Epithelial cell of esophagus (primary cell): ENCODE measurements around the gene ULK4.

Source experiments
- DNase-seq: peaks from one replicate; pipeline ENCODE4 v3.0.0; 2010; ENCODE audit warnings: low read depth
- H3K4me3 ChIP-seq: 2 replicates; pipeline ENCODE4 v1.5.1; 2011; ENCODE audit warnings: mild to moderate bottlenecking, low read length, control low read depth
- TF ChIP-seq, protein P1 (sequence below): IDR thresholded peaks from 2 replicates; pipeline ENCODE4 v1.5.1; 2011; ENCODE audit warnings: low read depth, mild to moderate bottlenecking, low read length, control low read depth, inconsistent platforms; ENCODE audit not compliant: insufficient read depth; ENCODE audit errors: missing control alignments

The ULK4 gene

DNA sequence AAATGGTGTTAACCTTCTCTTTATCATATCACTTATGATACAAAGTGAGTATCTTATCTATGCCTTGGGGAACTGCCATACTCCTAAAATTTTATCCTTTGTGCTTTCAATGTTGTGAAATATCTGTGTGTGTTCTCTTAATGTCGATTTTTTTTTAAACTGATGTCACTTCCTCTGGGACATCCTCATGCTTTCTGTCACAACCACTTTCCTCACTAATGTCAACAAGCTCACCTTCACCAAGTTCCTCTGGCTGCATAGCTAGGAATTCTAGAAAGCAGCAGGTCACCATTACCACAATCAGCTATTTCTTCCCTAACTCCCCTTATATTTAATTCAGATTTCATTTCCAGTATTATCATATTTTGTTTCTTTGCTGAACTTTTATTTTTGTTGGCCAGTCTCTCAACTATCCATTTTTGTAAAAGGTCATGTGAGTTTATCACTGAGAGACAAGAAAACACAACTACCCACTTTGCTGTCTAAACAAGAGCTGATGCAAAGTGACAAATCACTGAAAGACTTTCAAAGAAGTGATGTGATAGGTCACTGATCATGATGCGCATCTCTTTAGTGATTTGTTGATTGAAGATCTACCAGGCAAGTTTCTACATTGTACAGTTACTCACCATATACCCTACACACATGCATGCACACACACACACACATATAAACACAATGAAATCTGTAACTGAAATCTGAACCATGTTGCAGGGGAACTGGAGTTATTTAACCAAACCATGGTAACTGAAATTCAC lies 369.0 kb downstream of the ULK4 start:
- TF ChIP-seq, protein P1, sequence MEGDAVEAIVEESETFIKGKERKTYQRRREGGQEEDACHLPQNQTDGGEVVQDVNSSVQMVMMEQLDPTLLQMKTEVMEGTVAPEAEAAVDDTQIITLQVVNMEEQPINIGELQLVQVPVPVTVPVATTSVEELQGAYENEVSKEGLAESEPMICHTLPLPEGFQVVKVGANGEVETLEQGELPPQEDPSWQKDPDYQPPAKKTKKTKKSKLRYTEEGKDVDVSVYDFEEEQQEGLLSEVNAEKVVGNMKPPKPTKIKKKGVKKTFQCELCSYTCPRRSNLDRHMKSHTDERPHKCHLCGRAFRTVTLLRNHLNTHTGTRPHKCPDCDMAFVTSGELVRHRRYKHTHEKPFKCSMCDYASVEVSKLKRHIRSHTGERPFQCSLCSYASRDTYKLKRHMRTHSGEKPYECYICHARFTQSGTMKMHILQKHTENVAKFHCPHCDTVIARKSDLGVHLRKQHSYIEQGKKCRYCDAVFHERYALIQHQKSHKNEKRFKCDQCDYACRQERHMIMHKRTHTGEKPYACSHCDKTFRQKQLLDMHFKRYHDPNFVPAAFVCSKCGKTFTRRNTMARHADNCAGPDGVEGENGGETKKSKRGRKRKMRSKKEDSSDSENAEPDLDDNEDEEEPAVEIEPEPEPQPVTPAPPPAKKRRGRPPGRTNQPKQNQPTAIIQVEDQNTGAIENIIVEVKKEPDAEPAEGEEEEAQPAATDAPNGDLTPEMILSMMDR = no peak
- H3K4me3 ChIP-seq = no peak overlapping the region
- no peak for DNase-seq

DNA sequence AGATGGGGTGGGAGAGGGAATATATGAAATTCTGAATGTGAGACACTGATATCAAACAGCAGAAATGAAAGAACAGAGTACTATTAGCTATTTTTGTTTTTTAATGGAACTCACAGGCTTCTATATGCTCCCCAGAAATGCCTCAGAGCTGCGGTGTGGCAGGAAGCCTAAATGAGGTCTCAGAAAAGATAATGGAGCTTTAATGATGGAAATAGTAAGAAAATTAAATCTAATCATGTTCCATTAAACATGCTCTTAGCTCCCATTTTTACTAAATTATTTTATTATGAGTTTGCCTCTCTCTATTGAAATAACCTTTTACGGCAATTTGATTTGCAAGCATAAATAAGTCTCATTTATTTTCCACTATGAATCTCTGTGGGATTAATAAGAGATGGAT lies 378.9 kb downstream of the ULK4 start:
- no peak for DNase-seq
- TF ChIP-seq, protein P1 = no peak
- H3K4me3 ChIP-seq = no peak overlapping the region

DNA sequence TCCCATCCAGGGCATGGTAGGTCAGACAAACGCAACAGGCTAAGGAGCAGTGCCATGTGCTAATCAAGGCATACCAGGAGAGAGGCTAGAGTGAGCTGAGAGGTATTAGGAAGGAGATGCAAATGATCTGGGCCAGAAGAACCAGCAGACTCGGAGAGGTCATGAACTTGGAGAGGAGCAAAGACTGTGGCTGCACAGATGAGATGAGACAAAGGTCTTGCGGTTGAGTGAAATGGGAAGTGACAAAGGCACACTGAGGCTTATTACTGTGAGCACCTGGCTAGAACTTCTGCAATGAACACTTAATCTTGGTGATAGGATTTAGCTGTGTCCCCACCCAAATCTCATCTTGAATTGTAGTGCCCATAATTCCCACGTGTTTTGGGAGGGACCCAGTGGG lies 380.2 kb downstream of the ULK4 start:
- TF ChIP-seq, protein P1 = no peak
- no peak for DNase-seq
- no peak overlapping the region for H3K4me3 ChIP-seq

DNA sequence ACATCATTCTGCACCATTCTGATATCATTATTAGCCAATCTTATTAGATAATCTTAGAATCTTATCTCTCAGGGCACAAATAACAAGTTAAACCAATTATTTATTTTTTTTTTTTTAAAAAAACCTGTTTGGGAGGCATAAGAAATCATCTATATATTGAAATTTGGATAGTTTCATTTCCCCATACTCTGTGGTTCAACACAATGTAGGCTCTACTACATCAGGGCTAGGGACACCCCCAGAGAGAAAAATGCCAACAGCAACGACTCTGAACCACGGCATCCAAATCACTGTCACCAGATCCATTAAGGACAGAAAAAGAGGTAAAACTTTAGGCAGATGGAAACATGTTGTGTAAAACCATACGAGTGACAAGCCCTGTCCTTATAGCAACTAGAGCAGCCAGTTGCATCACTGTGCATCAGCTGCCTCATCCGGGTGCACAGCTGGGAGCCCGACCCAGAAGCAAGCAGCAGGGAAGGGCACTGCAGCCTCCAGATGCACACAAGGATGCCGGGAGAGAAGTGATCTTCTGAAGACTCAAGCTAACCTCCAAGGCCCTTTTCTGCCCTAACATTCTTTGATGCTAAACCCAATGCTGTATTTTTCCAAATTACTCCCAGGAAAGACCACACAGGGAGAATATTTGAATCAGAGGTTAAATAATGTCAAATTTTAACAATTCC lies 381.5 kb downstream of the ULK4 start:
- DNase-seq = no peak
- H3K4me3 ChIP-seq = no peak overlapping the region
- TF ChIP-seq, protein P1 = no peak

DNA sequence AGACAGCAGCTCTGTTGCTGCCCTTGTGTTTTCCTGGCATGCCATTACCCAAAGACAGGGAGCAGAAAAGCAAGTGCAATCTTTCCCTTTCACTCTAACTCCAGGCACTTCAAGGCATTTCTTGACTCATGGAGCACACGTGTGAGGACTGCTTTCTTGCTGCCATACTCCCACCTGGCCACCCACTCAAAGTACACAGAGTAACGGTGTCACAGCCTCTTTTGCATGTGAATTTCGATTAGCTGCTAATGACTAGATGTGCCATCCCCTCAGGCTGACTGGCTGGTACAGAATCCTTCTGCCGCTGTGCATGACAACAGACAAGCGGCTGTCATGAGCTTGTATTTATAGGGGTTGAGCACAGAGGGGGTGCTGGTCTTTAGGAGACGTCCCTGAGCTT lies 382.0 kb downstream of the ULK4 start:
- TF ChIP-seq, protein P1 = no peak
- no peak for DNase-seq

DNA sequence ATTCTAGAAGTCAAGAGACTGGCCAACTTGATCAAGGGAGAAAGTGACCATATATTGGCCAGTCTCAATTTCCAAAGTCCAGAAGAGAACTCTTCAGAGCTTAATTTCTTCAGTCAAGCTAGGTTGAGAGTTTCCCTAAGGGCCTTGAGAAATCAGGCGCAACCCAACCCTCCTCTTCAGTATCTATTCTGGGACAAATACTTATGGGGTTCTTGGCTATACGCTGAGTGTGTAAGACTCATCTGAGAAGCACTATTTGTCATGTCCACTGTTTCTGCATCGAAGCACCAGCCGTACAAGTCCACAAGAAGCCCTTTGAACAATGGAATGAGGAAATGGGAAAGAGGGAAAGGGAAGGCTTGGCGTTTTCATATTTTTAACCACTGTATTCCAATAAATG lies 383.1 kb downstream of the ULK4 start:
- DNase-seq = no peak
- H3K4me3 ChIP-seq = no peak overlapping the region
- TF ChIP-seq, protein P1 = no peak

More for the DNA sequence above, 382.0 kb downstream of the ULK4 start:
- no peak overlapping the region for H3K4me3 ChIP-seq

DNA sequence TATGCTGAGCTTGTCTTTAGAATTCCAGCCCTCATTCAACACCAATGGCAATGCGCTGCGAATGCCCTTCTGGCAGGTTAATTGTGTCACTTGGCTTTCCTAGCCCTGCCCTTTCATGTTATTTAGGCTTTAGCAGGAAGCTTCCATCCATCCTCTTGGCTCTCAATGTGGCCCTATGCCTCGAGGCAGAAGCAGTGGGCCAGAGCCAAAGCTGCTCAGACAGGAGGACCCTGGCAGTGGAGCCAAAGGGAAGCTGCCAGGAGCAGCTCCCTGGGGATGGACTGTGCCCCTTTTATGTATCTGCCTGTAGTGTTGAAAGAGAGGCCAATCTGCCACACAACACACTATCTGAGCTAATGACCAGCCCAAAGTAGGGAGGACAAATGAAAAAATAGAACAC lies 386.2 kb downstream of the ULK4 start:
- no peak for DNase-seq
- TF ChIP-seq, protein P1 = no peak
- no peak overlapping the region for H3K4me3 ChIP-seq
